ENCODE data around the gene PADI1.

The PADI1 gene

GRCh38 chr1:17274186-17275170 lies 69.5 kb downstream of the PADI1 start:
- no peak for DNase-seq

- no peak for DNase-seq
Measured at GRCh38 chr1:17276568-17276967, 71.6 kb downstream of the PADI1 start.

GRCh38 chr1:17277511-17278159 lies 72.7 kb downstream of the PADI1 start:
- no peak for DNase-seq

- no peak for DNase-seq
Measured at GRCh38 chr1:17278996-17279830, 74.3 kb downstream of the PADI1 start.

- no peak for DNase-seq
Measured at GRCh38 chr1:17280436-17280835, 75.5 kb downstream of the PADI1 start.

GRCh38 chr1:17280894-17281293 lies 76.0 kb downstream of the PADI1 start:
- DNase-seq, result no peak

- no peak for DNase-seq
Measured at GRCh38 chr1:17281775-17282181, 76.8 kb downstream of the PADI1 start.

- no peak for DNase-seq
Measured at GRCh38 chr1:17282836-17283235, 77.9 kb downstream of the PADI1 start.

GRCh38 chr1:17286646-17287045 lies 81.7 kb downstream of the PADI1 start:
- no peak for DNase-seq

GRCh38 chr1:17287130-17287776 lies 82.3 kb downstream of the PADI1 start:
- DNase-seq, result no peak

- no peak for DNase-seq
Measured at GRCh38 chr1:17289721-17290120, 84.8 kb downstream of the PADI1 start.

- no peak for DNase-seq
Measured at GRCh38 chr1:17290553-17290952, 85.6 kb downstream of the PADI1 start.

GRCh38 chr1:17292299-17293160 lies 87.6 kb downstream of the PADI1 start:
- no peak for DNase-seq

- DNase-seq, result no peak
Measured at GRCh38 chr1:17293681-17294425, 88.9 kb downstream of the PADI1 start.

- no peak for DNase-seq
Measured at GRCh38 chr1:17295292-17295691, 90.4 kb downstream of the PADI1 start.

Measured in activated effector memory CD4-positive, alpha-beta T cell treated with Interleukin-2 at 50 U/mL for 16 hours (primary cell).